Hepatocyte (in vitro differentiated cells): ENCODE results near the gene LRRC73. TPM values are rescaled to one million over a fixed set of nuclear protein-coding genes. Genes with fewer than 3 reads are reported as not detected.
"Not testable (repeated sequence)": the region's sequence is repeated elsewhere in the genome, so short reads cannot be mapped to it uniquely, and the experiment has no call there.

Source experiments
- DNase-seq: peaks from one replicate; pipeline ENCODE4 v3.0.0-alpha.2; 2016; ENCODE audit warnings: low spot score
- H2AFZ ChIP-seq: fragments of 200-600 bp; sonication (generic); 2 replicates; pipeline ENCODE4 v1.6.0; 2016; ENCODE audit warnings: antibody characterized with exemption, mild to moderate bottlenecking
- H3K27ac ChIP-seq: fragments of 200-600 bp; sonication (generic); 2 replicates; pipeline ENCODE4 v1.5.1; 2016; ENCODE audit warnings: mild to moderate bottlenecking
- H3K27me3 ChIP-seq: fragments of 200-600 bp; sonication (generic); 2 replicates; pipeline ENCODE4 v1.6.1; 2016
- H3K36me3 ChIP-seq: fragments of 200-600 bp; sonication (generic); replicated peaks from 2 replicates; pipeline ENCODE4 v1.5.1; 2016; ENCODE audit warnings: low read depth; ENCODE audit not compliant: insufficient read depth
- H3K4me1 ChIP-seq: fragments of 200-600 bp; sonication (generic); 2 replicates; pipeline ENCODE4 v1.5.1; 2016; ENCODE audit warnings: mild to moderate bottlenecking, moderate library complexity; ENCODE audit not compliant: insufficient read depth
- H3K4me2 ChIP-seq: fragments of 200-600 bp; sonication (generic); 2 replicates; pipeline ENCODE4 v1.6.0; 2016
- H3K4me3 ChIP-seq: fragments of 200-600 bp; sonication (generic); 2 replicates; pipeline ENCODE4 v1.5.1; 2016; ENCODE audit warnings: mild to moderate bottlenecking
- H3K79me2 ChIP-seq: fragments of 200-600 bp; sonication (generic); 2 replicates; pipeline ENCODE4 v1.6.0; 2017; ENCODE audit warnings: mild to moderate bottlenecking
- H3K9me2 ChIP-seq: fragments of 200-600 bp; sonication (generic); replicated peaks from 2 replicates; pipeline ENCODE4 v1.6.0; 2017; ENCODE audit warnings: mild to moderate bottlenecking; ENCODE audit not compliant: insufficient read depth
- H3K9me3 ChIP-seq: fragments of 200-600 bp; sonication (generic); 2 replicates; pipeline ENCODE4 v1.5.1; 2016; ENCODE audit warnings: low read depth, mild to moderate bottlenecking
- H4K20me1 ChIP-seq: fragments of 200-600 bp; sonication (generic); 2 replicates; pipeline ENCODE4 v1.6.0; 2016; ENCODE audit warnings: mild to moderate bottlenecking; ENCODE audit not compliant: insufficient read depth, poor library complexity, severe bottlenecking
- CTCF ChIP-seq: fragments of 200-600 bp; sonication (generic); IDR thresholded peaks from 2 replicates; pipeline ENCODE4 v1.5.1; 2016; ENCODE audit warnings: antibody characterized with exemption, mild to moderate bottlenecking; ENCODE audit not compliant: poor library complexity
- EZH2 ChIP-seq: fragments of 200-600 bp; sonication (generic); IDR thresholded peaks from 2 replicates; pipeline ENCODE4 v1.6.1; 2016; ENCODE audit warnings: antibody characterized with exemption, mild to moderate bottlenecking, borderline replicate concordance
- EZH2phosphoT487 ChIP-seq: fragments of 200-600 bp; sonication (generic); IDR thresholded peaks from one replicate; pipeline ENCODE4 v1.6.1; 2018; ENCODE audit warnings: antibody characterized with exemption, mild to moderate bottlenecking, low read depth, moderate library complexity; ENCODE audit not compliant: unreplicated experiment, severe bottlenecking
- WGBS: methylation state at CpG from one replicate; pipeline ENCODE4 v1.1.6; 2016; ENCODE audit warnings: low lambda C conversion rate; ENCODE audit errors: missing lambda C conversion rate; 5-methylcytosine and 5-hydroxymethylcytosine counted together
- polyA plus RNA-seq: library from polyadenylated mRNA; unstranded; fragments of >200 nt; fragmentation: Nextera tagmentation; extraction: Ambion mirVana; gene quantifications from 2 replicates; pipeline ENCODE4 v1.2.1, GENCODE V29; 2016
- total RNA-seq: library from RNA; depleted of rRNA; stranded (reverse); fragments of >200 nt; gene quantifications from 2 replicates; pipeline ENCODE4 v1.2.3, GENCODE V29; 2014

Gene LRRC73
- total RNA-seq (0.28 TPM in 1 of 2 replicates, not detected in the other), polyA plus RNA-seq (0.07 and 0.22 TPM in 2 replicates)

- Histone ChIP-seq H2AFZ (peak within 1 kb of the TSS; percentile 8), H3K4me3 (peak within 1 kb of the TSS; percentile 38), H3K36me3 (no peaks in the 10 kb centered on the region), H4K20me1 (peaks cover 6% of the 10 kb centered on the region), H3K9me3 (no peaks in the 10 kb centered on the region), H3K4me2 (peak within 1 kb of the TSS; percentile 99), H3K4me1 (peaks cover 18% of the 10 kb centered on the region), H3K9me2 (no peaks in the 10 kb centered on the region), H3K27me3 (peaks cover 12% of the 10 kb centered on the region), H3K79me2 (peaks cover 9% of the 10 kb centered on the region), H3K27ac (no peak within 1 kb of the TSS)
- DNase-seq, result peak; percentile 93
- TF ChIP-seq EZH2phosphoT487 (no peak), EZH2 (no peak), CTCF (no peak)
- WGBS, result 16% methylated on average over 55 of the region's 96 CpGs
Observed at GRCh38 chr6:43509984-43510826, at the start of gene LRRC73. Gene LRRC73, minus strand, starts transcription at chr6:43510346. Its CDS starts 561 bp downstream, at chr6:43509785.

- H3K36me3 ChIP-seq, result peaks cover 4% of the 10 kb centered on the region
Observed at GRCh38 chr6:43559328-43559727, 49.2 kb upstream of the LRRC73 start.

GRCh38 chr6:43557620-43558019, 47.5 kb upstream of the LRRC73 start:
- H4K20me1 ChIP-seq, H3K36me3 ChIP-seq, H3K9me3 ChIP-seq, H3K4me3 ChIP-seq, H3K4me2 ChIP-seq, H3K4me1 ChIP-seq, H3K27ac ChIP-seq, H3K9me2 ChIP-seq, H3K27me3 ChIP-seq, H2AFZ ChIP-seq, DNase-seq, H3K79me2 ChIP-seq: not testable (repeated sequence)
- WGBS, result 98% methylated on average over 7 of the region's 7 CpGs

More at GRCh38 chr6:43559328-43559727, 49.2 kb upstream of the LRRC73 start:
- Histone ChIP-seq H3K4me3 (no peak overlapping the region), H3K27me3 (no peaks in the 10 kb centered on the region), H3K9me3 (no peaks in the 10 kb centered on the region), H3K79me2 (no peaks in the 10 kb centered on the region), H3K9me2 (no peaks in the 10 kb centered on the region), H3K4me1 (no peaks in the 10 kb centered on the region), H4K20me1 (no peaks in the 10 kb centered on the region), H3K27ac (no peak overlapping the region), H2AFZ (no peak overlapping the region), H3K4me2 (no peak overlapping the region)
- no peak for DNase-seq
- no peak for TF ChIP-seq CTCF
- no peak for TF ChIP-seq EZH2
- no peak for TF ChIP-seq EZH2phosphoT487

GRCh38 chr6:43547222-43547621, 37.1 kb upstream of the LRRC73 start:
- no peaks in the 10 kb centered on the region for H4K20me1 ChIP-seq
- H3K4me2 ChIP-seq, result no peak overlapping the region
- no peak overlapping the region for H2AFZ ChIP-seq
- 91% methylated on average over 3 of the region's 3 CpGs for WGBS
- TF ChIP-seq CTCF, result no peak
- TF ChIP-seq EZH2, result no peak
- TF ChIP-seq EZH2phosphoT487, result no peak
- H3K9me2 ChIP-seq, result no peaks in the 10 kb centered on the region
- H3K27ac ChIP-seq, result no peak overlapping the region
- no peak overlapping the region for H3K4me3 ChIP-seq
- H3K9me3 ChIP-seq, result no peaks in the 10 kb centered on the region
- DNase-seq, result no peak
- no peaks in the 10 kb centered on the region for H3K36me3 ChIP-seq
- H3K4me1 ChIP-seq, result no peaks in the 10 kb centered on the region
- H3K27me3 ChIP-seq, result no peaks in the 10 kb centered on the region
- H3K79me2 ChIP-seq, result no peaks in the 10 kb centered on the region
